Measurements from ENCODE around the gene MMP19.

The MMP19 gene

DNA sequence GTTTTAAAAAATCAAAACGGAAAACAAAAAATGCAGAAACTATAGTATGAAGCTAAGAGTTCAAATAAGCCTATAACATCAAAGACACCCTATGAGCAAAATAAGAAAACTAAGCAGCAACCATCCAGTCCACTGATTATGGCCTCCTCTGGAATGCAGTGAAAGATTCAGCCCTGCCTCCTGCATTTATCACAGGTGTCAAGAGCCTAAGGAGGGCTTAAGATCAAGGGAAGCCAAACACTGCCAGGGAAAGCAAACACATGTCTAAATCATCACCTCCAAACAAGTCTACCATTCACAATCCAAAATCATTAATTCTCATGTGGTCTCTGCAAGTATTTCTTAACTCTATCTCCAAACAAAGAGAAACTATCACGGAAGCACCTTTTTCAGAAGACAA is 53.6 kb downstream of the MMP19 start:
- TF ChIP-seq, protein P1, sequence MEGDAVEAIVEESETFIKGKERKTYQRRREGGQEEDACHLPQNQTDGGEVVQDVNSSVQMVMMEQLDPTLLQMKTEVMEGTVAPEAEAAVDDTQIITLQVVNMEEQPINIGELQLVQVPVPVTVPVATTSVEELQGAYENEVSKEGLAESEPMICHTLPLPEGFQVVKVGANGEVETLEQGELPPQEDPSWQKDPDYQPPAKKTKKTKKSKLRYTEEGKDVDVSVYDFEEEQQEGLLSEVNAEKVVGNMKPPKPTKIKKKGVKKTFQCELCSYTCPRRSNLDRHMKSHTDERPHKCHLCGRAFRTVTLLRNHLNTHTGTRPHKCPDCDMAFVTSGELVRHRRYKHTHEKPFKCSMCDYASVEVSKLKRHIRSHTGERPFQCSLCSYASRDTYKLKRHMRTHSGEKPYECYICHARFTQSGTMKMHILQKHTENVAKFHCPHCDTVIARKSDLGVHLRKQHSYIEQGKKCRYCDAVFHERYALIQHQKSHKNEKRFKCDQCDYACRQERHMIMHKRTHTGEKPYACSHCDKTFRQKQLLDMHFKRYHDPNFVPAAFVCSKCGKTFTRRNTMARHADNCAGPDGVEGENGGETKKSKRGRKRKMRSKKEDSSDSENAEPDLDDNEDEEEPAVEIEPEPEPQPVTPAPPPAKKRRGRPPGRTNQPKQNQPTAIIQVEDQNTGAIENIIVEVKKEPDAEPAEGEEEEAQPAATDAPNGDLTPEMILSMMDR (IDR thresholded peaks at IDR 0.05; ENCODE audit: unreplicated experiment in 3 of 3) = no peak
- Mint-ChIP-seq H3K4me3 (no peak overlapping the region), H3K9me3 (no peaks in the 10 kb centered on the region), H3K27ac (peak overlapping the region in 1 of 3 experiments; percentile 94), H3K27me3 (ENCODE audit: low read depth) (no peaks in the 10 kb centered on the region), H3K36me3 (ENCODE audit: low read depth) (peaks cover 76% of the 10 kb centered on the region), H3K4me1 (no peaks in the 10 kb centered on the region)

GRCh38 chr12:55788546-55788945 is 54.2 kb downstream of the MMP19 start:
- TF ChIP-seq, protein P1 (IDR thresholded peaks at IDR 0.05; ENCODE audit: unreplicated experiment in 3 of 3) = no peak
- Mint-ChIP-seq H3K27ac (peak overlapping the region in 1 of 3 experiments; percentile 94), H3K4me1 (no peaks in the 10 kb centered on the region), H3K36me3 (ENCODE audit: low read depth) (peaks cover 77% of the 10 kb centered on the region), H3K27me3 (ENCODE audit: low read depth) (no peaks in the 10 kb centered on the region), H3K9me3 (no peaks in the 10 kb centered on the region), H3K4me3 (no peak overlapping the region)
